Suprapubic skin (tissue), 3 donors: ENCODE results near the gene MYCBP2.

ENCODE experiments used
- EP300 ChIP-seq: sonication (generic); formaldehyde crosslinking; IDR thresholded peaks from one replicate; pipeline ENCODE4 v1.6.1; 2017; ENCODE audit warnings: antibody characterized with exemption
- TF ChIP-seq, protein P1 (sequence below), 2 donors: fragments of 200-600 bp in 1 of 2; fragments of 450-650 bp in 1 of 2; sonication (generic) in 1 of 2; IDR thresholded peaks; one replicate each; pipeline ENCODE4 v1.5.1; 2016 to 2019; ENCODE audit warnings: antibody characterized with exemption in 2 of 2, mild to moderate bottlenecking in 1 of 2, moderate library complexity in 1 of 2

DNA sequence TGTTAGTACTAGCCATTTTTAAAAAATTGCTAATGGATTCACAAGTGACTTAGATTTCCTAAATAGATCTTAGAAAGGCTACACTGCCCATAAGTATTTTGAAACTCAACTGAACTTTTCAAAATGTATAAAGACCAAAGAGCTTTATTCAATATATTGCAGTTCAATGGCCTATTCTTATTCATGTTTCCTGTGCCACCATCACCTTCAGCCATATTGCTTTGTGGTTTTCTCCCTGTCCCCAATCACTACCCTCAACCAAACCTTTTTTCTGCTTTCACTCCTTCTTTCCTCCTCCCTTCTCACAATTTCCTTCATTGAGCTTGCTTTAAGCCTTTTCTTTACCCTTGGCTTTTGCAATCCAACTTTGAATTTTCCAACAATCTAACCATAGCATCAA is 100.9 kb downstream of the MYCBP2 start:
- TF ChIP-seq, protein P1, sequence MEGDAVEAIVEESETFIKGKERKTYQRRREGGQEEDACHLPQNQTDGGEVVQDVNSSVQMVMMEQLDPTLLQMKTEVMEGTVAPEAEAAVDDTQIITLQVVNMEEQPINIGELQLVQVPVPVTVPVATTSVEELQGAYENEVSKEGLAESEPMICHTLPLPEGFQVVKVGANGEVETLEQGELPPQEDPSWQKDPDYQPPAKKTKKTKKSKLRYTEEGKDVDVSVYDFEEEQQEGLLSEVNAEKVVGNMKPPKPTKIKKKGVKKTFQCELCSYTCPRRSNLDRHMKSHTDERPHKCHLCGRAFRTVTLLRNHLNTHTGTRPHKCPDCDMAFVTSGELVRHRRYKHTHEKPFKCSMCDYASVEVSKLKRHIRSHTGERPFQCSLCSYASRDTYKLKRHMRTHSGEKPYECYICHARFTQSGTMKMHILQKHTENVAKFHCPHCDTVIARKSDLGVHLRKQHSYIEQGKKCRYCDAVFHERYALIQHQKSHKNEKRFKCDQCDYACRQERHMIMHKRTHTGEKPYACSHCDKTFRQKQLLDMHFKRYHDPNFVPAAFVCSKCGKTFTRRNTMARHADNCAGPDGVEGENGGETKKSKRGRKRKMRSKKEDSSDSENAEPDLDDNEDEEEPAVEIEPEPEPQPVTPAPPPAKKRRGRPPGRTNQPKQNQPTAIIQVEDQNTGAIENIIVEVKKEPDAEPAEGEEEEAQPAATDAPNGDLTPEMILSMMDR (IDR thresholded peaks at IDR 0.05), result no peak
- no peak for TF ChIP-seq EP300
